HG02938 (cell line): ENCODE measurements around the gene ZNF229.
"Not testable (repeated sequence)": the region's sequence is repeated elsewhere in the genome, so short reads cannot be mapped to it uniquely, and the experiment has no call there.

Source experiments
- ATAC-seq: cut with Tn5 transposase; IDR thresholded peaks from one replicate; pipeline ENCODE4 v1.9.1; 2021; ENCODE audit warnings: mild to moderate bottlenecking, moderate library complexity; ENCODE audit not compliant: unreplicated experiment

The ZNF229 gene

GRCh38 chr19:44447916-44448674, at the start of gene ZNF229:
TSS of gene ZNF229 (minus strand) at chr19:44448472. CDS start at chr19:44442847, 5,625 bp downstream.
- ATAC-seq: no peak

- no peak for ATAC-seq
Measured at GRCh38 chr19:44496711-44497110, 48.4 kb upstream of the ZNF229 start.

DNA sequence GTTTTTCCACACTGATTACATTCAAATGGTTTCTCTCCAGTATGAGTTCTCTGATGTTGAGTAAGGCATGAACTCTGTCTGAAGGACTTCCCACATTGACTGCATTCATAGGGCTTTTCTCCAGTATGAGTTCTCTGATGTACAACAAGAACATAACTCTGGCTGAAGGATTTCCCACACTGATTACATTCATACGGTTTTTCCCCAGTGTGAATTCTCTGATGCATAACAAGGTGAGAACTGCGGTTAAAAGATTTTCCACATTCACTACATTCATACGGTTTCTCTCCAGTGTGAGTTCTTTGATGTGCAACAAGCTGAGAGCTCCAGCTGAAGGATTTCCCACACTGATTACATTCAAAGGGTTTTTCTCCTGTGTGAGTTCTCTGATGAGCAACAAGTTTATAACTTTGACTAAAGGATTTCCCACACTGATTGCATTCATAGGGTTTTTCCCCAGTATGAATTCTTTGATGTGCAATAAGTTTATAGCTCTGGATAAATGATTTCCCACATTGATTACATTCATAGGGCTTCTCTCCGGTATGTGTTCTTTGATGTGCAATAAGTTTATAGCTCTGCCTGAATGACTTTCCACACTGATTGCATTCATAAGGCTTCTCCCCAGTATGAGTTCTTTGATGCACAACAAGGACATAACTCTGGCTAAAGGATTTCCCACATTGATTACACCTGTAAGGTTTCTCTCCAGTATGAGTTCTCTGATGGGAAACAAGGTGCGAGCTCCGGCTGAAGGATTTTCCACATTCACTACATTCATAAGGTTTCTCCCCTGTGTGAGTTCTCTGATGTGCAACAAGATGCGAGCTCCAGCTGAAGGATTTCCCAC, 28.5 kb upstream of the ZNF229 start:
- ATAC-seq: no peak

DNA sequence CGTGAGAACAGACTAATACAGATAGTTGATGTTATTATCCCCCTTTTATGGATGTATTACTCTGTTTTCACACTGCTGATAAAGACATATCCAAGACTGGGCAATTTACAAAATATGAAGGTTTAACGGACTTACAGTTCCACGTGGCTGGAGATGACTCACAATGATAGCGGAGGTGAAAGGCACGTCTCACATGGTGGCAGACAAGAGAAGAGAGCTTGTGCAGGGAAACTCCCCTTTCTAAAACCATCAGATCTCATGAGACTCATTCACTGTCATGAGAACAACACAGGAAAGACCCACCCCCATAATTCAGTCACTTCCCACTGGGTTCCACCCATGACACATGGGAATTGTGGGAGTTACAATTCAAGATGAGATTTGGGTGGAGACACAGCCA, 20.5 kb upstream of the ZNF229 start:
- not testable (repeated sequence) for ATAC-seq

DNA sequence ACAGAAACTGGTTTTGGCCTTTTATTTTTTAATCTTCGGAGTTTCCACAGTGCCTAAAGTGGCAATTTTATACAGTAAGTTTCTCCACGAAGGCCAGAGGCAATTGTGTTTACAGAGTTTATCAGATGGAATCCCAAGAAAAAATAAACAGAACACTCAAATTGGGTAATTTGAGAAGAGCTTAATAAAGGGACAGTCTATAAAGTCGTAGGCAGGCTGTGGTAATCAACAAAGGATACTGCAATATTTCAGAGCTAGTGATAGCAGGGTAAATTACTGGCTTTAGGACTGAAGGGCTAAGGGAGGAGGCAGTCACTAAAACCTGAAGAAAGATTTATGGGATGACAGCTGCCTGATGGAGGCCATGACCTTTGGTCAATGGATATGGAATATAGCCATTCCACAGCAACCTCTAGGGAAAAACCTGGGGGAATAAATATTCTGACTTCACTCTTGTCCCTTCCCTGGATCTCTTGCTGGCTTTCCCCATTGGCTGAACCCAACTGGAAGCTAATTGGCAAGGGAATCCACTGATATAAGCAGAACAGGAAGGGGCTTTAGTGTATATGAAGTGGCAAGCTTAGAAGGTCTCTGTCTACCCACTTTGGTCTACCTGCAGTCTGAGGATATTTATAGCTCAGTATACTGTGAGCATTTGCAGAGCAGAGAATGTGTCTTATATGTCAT, 14.5 kb upstream of the ZNF229 start:
- ATAC-seq: not testable (repeated sequence)

- not testable (repeated sequence) for ATAC-seq
Measured at GRCh38 chr19:44456016-44456415, 7.7 kb upstream of the ZNF229 start.

GRCh38 chr19:44455100-44455499, 6.8 kb upstream of the ZNF229 start:
- no peak for ATAC-seq

DNA sequence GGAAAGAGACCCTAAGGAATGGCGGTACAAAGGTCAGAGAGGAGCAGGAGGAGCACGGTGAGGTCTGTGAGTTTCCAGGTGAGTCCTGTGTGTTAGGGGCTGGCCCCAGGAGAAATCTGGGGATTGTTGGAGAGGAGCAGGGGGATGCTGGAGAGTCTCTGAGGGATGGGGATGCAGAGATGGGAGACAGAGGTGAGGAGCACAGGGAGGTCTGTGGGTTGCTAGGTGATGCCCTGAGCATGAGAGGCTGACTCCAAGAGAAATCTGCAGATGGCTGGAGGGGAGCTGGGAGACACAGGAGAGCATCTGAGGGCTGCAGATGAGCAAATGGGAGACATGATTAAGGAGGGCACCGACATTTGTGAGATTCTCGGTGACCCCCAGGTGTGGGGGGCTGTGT, 4.1 kb upstream of the ZNF229 start:
- no peak for ATAC-seq

DNA sequence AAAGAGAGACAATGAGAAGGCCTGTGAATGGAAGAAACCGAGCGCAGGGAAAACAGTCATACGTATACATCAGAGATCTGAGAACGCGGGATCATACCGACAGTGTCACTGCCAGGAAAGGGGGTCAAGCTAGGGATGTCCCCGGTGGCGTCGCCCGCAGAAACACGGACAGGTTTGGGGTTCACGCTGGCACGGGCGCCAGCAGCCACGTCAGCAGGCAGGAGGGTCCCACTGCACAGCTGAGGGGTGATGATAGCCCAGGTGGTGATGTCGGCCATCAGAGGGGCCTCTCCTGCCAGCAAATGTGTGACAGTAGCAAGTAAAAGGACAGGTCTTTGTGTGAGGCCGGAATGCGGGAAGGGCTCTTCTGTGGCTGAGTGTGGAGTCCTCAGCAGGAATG, 3.4 kb upstream of the ZNF229 start:
- ATAC-seq: no peak

DNA sequence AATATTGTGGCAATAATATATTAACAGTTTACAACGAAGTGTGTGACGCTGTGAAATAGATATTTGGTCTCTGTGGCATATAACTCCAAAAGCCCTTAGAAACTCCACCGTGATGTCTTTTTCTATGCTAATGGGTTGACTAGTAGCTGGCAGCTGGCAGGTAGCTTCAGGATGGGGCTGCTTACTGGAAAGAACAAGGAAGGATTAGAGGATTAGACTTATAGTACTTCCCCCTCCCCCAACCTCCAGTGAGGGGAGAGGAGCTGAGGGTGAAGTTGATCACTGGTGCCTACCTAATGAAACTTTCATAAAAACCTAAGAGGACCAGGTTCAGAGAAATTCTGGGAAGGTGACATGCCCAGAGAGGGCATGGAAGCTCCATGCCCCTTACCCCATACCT, 9.8 kb downstream of the ZNF229 start:
- no peak for ATAC-seq

- ATAC-seq: no peak
Measured at GRCh38 chr19:44435441-44435840, 12.8 kb downstream of the ZNF229 start.

GRCh38 chr19:44430956-44431355, 17.3 kb downstream of the ZNF229 start:
- no peak for ATAC-seq

DNA sequence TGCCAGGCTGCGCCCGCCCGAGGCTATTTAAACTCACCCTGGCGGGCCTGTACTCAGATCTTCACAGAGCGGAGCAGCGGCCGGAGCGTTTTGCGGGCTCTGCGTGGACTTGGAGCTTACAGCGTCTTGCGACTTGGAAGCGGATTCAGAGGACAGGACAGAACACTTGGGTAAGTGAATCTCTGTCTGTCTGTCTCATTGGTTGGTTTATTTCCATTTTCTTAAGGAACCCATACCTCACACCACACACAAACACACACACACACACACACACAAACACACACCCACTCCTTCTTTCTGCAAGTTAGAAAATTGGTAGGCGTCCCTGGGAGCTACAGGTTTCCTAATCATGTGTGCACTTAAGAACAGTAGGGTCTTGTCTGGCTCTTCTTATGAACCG, 32.7 kb downstream of the ZNF229 start:
- ATAC-seq: not testable (repeated sequence)

DNA sequence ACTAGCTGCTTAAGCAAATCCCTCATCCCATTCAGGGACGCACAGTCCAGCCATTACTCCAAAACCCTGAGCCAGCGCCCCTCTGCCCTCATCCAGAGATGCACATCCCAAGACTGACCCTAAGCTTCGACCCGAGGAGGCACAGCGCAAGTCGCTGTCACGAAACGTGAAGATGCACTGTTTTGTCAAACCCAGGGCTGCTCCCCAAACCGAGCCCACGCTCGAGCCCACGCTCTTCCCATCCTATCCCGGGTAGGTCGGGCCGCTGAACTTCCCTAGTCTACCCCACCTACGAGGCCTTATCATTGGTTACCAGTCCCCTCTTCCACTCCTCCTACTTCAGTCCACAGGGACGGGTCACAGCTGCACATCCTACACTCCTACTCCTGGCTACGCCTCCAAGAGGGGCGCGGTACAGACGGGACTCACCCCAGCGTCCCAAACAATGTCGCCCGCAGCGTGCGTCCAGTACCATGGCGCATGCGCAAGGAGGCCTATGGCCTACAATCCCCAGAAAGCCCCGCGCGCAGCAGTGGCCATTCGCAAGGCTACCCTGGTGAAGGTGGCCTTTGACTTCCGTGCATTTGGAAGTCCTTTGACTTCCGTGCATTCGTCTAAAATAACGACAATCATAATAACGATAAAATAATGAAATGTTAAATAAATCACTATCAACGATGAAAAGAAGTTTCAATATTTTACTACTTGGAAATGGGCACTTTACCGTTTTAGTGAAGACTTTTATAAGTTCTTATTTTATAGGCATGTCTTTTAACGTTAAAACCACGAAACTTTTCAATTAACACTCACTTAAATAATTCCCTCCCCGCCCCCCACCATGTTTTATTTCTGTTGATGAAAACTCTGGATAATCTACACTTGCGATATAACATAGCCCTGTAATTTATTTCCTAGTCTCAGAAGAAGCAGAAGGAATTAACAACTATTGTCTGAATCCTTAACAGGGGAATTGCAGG, 46.8 kb downstream of the ZNF229 start, which contains the start of gene ZNF285:
Gene ZNF285, minus strand, starts transcription at position 470 of the 977 bp plus-strand sequence. CDS start 4,395 bp downstream, outside the sequence.
- no peak for ATAC-seq

GRCh38 chr19:44389268-44389667, 59.0 kb downstream of the ZNF229 start:
- not testable (repeated sequence) for ATAC-seq
